HL-60 (cell line): Measurements from ENCODE around the gene EIPR1.

Experiments used
- POLR2AphosphoS5 ChIP-seq: IDR thresholded peaks from 2 replicates; pipeline ENCODE4 v1.6.1; 2012; ENCODE audit warnings: low read depth
- REST ChIP-seq: IDR thresholded peaks from 2 replicates; pipeline ENCODE4 v1.6.1; 2012; ENCODE audit warnings: low read depth; ENCODE audit not compliant: insufficient replicate concordance
- TF ChIP-seq, protein P1 (sequence below): IDR thresholded peaks from one replicate; pipeline ENCODE4 v1.5.1; 2011; ENCODE audit warnings: low read length, control low read depth, inconsistent platforms; ENCODE audit not compliant: insufficient read depth

- TF ChIP-seq POLR2AphosphoS5 (no peak), REST (no peak)
- TF ChIP-seq, protein P1, sequence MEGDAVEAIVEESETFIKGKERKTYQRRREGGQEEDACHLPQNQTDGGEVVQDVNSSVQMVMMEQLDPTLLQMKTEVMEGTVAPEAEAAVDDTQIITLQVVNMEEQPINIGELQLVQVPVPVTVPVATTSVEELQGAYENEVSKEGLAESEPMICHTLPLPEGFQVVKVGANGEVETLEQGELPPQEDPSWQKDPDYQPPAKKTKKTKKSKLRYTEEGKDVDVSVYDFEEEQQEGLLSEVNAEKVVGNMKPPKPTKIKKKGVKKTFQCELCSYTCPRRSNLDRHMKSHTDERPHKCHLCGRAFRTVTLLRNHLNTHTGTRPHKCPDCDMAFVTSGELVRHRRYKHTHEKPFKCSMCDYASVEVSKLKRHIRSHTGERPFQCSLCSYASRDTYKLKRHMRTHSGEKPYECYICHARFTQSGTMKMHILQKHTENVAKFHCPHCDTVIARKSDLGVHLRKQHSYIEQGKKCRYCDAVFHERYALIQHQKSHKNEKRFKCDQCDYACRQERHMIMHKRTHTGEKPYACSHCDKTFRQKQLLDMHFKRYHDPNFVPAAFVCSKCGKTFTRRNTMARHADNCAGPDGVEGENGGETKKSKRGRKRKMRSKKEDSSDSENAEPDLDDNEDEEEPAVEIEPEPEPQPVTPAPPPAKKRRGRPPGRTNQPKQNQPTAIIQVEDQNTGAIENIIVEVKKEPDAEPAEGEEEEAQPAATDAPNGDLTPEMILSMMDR = no peak
Observed at GRCh38 chr2:3392216-3392615, 14.6 kb upstream of the EIPR1 start.
